TTC549 (cell line): ENCODE results near the gene PHOSPHO2.
A peak's percentile ranks its signal among the peaks of the same experiment; 100 is the strongest.

Source experiments
- FAIRE-seq: peaks from 2 replicates; lab custom pipeline; 2012; peaks lifted over from hg19 to GRCh38; lab: Jason Lieb, UNC

The PHOSPHO2 gene

DNA sequence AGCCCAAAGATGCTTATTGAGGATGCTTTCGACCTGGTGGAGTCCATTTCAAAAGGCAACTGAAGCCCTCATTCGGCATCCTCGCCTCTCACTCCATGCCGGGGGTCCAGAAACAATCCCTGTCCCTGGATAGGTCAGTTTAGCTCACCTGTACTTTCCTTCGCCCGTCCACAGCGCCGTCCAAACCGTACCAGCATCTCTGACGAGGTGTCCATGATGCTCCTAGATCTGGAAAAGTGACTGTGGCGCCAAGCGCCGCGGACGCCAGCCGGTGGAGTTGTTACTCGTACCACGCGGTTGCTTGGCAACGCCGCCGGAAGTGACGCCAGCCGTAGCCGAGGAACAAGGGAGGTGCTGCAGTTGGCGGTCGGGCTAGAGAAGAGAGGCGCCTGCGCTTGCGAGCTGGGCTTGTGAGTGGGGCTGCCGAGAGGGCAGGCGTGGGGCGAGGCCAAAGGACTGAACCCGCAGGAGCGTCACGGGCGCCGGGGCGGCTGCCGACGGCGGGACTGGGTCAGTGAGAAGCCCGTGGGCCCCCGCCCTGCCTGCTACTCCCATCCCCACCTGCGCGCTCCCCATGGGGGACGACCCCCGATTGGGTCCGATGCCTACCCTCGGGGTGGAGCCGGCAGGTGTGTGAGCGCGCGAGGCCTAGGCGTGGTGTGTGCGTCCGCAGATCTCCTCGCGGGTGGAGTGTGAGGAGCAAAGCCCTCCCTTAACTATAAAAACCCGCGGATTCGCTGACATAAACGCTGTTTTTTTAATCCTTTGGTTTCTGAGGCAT is at the start of gene PHOSPHO2, which contains the start of gene CFAP210:
Gene PHOSPHO2 (plus strand): TSS at position 357 of the 781 bp plus-strand sequence. CDS start 6,503 bp downstream, outside the sequence.
Gene CFAP210 (minus strand): TSS at position 293 of the 781 bp plus-strand sequence. CDS start 78 bp downstream, at position 215.
- FAIRE-seq: peak; percentile 80

DNA sequence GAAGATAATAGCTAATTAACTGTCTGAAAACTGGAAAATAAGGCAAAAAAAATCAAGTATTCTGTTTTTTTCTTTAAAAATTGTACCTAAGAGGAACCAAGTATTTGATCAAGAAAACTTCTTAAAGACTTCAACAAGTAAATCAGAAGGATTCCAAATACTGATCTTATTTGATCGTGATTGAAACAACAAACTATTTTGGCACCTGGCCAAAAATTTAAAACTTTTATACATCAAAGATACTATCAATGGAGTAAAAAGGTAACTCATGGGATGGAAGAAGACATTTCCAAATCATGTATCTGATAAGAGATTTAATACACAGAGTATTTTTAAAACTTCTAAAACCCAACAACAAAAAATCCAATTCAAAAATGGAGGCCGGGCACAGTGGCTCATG is 46.8 kb upstream of the PHOSPHO2 start:
- peak; percentile 49 for FAIRE-seq

GRCh38 chr2:169649278-169649677 is 45.0 kb upstream of the PHOSPHO2 start:
- no peak for FAIRE-seq

DNA sequence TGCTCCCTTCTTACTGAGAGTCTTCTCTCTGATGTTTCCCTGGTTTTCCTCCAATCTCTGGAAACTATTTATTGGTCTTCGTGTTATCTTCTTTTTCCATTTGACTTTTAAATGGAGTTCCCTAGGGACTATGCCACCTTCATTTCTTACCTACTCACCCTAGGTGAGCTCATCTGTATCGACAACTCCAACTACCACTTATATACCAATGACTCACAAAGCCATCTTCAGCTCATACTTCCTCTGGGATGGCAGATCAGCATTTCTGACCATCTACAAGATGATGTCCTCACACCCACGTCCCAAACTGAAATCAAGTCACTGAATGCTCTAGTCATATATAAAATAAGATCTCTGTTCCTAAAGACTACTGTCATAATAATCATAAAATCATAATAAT is 40.6 kb upstream of the PHOSPHO2 start:
- no peak for FAIRE-seq

DNA sequence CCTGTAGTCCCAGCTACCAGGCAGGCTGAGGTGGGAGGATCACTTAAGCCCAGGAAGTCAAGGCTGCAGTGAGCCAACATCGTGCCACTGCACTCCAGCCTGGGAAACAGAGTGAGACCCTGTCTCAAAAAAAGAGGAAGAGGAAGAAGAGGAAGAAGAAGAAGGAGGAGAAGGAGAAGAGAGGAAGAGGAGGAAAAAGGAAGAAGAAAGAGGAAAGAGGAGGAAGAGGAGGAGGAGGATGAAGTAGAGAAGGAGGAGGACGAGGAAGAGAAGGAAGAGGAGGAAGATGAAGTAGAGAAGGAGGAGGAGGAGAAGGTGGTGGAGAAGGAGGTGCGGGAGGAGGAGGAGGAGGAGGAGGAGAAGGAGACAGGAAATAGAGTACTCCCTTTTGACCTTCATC is 38.1 kb upstream of the PHOSPHO2 start:
- no peak for FAIRE-seq

DNA sequence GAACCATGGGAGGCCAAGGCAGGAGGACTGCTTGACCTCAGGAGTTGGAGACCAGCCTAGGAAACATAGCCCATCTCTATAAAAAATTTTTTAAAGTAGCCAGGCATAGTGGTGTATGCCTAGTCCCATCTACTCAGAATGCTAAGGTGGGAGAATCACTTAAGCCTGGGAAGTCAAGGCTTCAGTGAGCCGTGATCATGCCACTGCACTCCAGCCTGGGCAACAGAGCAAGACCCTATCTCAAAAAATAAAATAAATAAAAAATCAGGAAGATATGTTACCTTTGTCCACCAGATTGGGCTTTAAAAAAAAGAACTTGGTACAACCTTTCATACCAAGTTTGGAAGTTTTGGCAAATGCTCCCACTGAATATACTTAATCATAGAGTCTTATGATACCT is 35.4 kb upstream of the PHOSPHO2 start:
- no peak for FAIRE-seq

- FAIRE-seq: no peak
Observed at GRCh38 chr2:169659320-169659719, 34.9 kb upstream of the PHOSPHO2 start.

- FAIRE-seq: no peak
Observed at GRCh38 chr2:169661265-169661664, 33.0 kb upstream of the PHOSPHO2 start.

GRCh38 chr2:169662744-169663143 is 31.5 kb upstream of the PHOSPHO2 start:
- no peak for FAIRE-seq

DNA sequence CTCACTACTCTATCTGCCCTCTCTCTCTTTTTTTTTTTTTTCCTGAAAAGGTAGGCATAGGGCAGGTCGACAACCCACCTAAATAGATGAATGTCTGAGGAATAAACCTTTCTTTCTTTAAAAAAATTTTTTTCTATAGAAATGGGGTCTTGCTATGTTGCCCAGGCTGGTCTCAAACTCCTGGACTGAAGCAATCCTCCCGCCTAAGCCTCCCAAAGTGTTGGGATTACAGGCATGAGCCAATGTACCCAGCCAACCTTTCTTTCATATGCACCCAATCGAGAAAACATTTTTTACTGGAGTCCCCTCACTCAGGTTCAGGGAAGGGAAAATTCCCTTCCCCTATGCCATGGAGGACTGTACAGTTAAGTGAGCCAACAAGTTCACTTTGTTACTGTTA is 31.0 kb upstream of the PHOSPHO2 start:
- FAIRE-seq: no peak

- FAIRE-seq: no peak
Observed at GRCh38 chr2:169664600-169664977, 29.7 kb upstream of the PHOSPHO2 start.

DNA sequence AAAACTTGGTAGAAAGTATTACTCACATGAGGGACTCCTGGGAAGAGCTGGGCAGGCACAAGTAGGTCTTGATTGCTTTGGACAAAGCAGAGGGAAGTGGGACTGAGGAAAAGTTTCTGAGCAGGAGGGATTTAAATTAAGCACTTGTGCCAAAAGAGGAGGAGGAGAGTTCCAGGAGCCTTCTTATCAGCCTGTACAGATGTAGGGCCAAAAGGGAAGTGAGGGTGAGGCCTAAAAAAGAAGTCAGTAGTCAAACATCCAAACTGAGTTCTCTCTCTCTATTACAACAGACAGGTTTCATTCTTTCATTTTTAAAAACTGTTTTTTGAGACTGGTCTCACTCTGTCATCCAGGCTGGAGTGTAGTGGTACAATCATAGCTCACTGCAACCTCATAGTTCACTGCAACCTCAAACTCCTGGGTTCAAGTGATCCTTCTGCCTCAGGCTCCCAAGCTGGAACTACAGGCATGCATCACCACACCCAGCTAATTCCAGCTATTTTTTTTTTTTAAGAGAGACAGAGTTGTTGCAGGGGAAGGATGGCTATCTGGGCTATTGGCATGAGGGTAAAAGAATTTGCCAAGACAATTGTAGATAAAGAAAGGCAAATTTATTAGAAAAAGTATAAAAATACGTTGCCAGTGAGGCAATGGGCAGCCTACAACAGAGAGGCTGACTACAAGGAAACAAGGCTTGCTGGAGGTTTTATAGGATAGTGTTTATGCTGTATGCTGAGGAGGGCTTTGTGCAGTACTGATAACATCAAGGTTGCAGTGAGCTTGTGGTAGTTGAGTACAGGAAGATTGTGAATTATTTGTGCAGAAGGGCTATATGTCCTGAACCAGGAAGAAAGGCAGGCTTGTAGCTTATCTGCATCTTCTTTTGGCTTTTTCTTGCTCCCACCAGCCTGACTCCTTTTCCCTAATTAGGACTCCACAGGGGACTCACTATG is 29.0 kb upstream of the PHOSPHO2 start:
- FAIRE-seq: no peak

- no peak for FAIRE-seq
Observed at GRCh38 chr2:169667583-169667982, 26.7 kb upstream of the PHOSPHO2 start.

DNA sequence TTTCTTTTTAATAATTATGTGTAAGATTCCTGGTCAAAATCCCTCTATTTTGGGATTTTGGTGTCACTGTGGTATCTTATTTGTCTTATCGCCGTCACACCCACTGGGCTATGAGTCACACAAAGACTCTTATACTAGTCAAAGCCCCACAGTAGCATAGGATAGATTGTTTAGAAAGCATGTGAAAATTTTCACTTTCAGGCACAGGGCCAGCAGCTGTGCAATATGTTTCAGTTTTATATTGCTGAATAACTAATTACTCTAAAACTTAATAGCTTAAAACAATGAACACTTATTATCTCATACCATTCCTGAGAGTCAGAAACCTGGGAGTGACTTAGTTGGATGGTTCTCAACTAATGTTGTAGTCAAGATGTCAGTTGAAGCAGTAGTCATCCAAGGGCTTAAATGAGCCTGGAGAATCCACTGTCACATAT is 24.0 kb upstream of the PHOSPHO2 start:
- no peak for FAIRE-seq

GRCh38 chr2:169670937-169671336 is 23.3 kb upstream of the PHOSPHO2 start:
- FAIRE-seq: no peak

GRCh38 chr2:169672406-169672805 is 21.9 kb upstream of the PHOSPHO2 start:
- no peak for FAIRE-seq

DNA sequence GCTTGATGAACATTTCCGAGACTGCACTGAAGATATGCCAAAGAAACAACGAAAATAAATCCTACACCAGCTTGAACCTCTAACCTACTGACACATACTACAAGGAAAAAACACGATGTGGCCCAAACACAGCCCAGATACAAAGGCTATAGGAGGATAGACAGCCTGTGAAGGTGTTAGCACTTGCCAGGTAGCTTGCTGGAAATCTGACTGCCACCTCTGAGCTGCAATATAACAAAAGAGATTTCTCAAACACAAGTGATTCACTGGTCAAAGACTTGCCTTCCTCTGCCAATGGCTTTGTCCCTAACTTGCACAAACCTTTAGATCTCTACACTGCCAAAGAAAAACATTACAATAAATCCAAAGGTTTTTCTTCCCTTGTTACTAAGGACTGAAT is 21.2 kb upstream of the PHOSPHO2 start:
- FAIRE-seq: no peak

DNA sequence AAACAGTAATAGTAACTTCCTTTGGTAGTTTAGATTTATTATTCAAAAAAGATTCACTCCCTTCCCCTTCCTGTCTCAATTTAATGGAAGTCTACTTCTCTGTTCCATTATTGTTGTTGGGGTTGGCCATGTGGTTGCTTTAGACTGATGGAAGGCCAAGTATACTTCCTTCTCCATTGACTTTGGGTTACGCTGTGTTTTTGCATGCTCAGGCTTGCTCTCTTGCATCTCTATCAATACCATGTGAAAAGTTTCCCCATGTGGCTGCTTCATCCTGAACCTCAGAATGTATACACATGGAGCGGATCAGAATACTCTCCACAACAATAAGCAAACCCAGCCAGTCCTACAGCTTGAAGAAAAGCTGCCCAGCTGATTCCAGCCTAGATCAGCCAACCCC is 20.3 kb upstream of the PHOSPHO2 start:
- FAIRE-seq: no peak

DNA sequence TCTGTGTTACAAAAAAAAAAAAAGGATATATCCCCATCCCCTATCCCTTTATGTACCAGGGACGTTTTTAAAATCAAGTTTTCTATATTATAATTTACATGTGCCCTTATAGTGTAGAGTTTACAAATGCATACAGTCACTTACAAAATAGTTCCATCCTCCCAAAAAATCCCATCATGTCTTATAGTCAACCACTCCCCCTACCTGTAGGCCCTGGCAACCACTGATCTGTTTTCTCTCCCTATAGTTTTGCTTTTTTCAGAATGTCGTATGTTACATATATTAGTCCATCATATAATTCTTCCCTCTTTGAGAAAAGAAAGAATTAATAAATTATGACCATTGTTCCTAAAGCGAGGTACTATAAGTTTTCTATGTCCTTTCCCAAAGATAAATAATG is 17.9 kb upstream of the PHOSPHO2 start:
- FAIRE-seq: no peak

DNA sequence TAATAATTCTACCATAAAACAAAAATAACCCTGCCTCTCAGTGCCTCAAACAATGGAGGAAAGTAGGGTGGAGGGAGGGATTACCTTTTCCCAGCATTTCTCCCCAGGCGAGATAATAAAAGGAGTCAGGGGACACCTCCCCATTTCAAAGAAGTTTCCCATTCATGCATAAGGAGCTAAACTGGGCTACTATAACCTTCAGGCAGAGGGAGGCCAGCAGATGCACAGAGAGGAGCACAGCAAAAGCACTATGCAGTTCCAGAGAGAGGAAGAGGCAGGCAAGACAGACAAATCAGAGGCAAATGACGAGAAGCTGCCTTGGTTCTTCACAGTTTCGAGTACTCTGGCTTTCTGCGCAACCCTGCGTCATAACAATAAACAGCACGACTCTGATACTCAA is 17.4 kb upstream of the PHOSPHO2 start:
- FAIRE-seq: no peak

- no peak for FAIRE-seq
Observed at GRCh38 chr2:169683054-169683424, 11.2 kb upstream of the PHOSPHO2 start.

GRCh38 chr2:169683425-169684134 is 10.7 kb upstream of the PHOSPHO2 start:
- no peak for FAIRE-seq
